Activated T-cell treated with anti-CD3 and anti-CD28 coated beads for 24 hours (primary cell): ENCODE measurements around the gene DOCK4.

ENCODE experiments used
- DNase-seq: peaks from one replicate; pipeline ENCODE4 v3.0.0-alpha.2; 2020; ENCODE audit warnings: low read depth

Gene DOCK4

DNA sequence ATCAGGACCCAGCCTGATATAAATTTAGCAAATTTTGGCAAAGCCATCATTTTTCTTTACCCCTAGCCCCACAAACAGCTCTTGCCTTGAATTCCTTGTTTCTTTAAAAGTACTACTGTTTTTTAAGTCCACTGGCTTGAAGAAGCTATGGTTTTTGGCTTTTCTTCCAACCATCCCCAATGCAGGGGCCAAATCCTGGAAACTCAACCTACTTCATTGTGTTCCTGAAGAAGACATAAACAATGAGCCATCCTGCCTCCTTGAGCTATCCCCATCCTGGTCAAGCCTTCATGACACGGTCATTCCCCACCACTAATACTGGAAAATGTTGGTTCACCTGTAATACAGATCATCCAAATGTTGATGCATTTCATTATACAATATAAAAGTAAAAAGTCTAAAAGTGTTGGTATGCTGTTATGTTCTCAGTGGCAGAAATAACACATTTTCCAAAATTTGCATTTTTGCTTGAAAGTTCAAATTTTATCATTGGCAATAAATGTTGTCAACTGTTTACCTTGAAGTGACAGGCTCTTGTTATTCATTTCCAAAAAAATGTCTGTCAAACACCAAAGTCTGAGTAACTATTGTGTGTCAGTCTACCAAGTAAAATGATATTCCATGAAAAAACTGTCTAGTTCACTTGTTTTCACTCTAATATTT lies 92.2 kb downstream of the DOCK4 start:
- no peak for DNase-seq

DNA sequence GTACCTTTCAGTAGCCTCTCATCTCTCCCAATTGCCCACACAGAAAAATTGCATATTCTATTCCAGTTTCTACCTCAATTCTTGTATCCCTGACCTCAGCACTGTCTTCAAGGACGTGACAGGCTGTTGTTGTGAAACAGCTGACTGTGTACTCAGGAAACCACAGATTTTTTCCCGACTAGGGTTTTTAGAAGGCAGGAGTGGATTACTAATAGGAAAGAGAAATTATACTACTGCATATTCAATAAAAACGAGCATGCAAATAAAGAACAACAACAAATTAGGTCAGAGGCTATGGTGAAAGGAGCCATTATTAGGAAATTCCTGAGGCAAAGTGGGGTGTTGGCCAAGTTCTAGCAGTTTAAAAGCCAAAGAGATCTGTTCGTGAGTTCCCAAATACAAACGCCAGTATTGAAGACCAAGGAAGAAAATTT lies 93.4 kb downstream of the DOCK4 start:
- DNase-seq: no peak

DNA sequence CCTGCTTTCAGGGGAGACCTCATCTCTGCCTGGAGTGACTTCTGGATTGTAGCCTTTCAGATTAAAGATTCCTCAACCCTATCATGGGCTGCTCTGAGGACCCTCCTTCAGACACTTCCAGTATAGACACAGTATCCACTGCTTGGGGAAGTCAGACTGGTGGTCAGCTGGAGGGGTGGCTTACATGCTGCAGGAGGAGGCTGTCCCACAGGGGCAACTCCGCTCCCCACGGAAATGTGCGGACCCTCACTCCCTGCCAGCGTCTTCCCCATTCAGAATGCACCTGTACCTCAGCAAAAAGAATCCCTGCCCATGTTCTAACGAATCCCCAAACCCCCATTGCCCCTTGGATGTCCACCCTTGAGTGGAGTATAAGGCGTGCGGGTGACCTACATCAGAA lies 95.5 kb downstream of the DOCK4 start:
- no peak for DNase-seq

DNA sequence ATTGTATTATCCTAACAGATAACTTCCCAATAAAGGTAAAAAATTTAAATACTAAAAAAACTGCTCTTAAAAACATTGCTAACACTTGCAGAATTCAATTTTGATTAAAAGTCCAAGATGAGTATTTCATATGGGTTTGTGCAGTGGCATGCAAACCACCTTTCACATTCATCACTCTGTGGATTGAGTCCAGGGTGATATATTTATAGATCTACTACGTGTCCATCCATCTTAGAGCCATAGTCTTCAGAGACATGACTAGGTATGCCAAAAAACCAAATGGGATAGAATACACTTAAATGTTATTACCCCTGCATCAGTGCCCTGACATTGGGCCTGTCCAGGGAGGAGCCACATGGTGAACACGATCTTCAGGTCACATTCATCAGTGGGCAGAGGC lies 96.0 kb downstream of the DOCK4 start:
- no peak for DNase-seq

DNA sequence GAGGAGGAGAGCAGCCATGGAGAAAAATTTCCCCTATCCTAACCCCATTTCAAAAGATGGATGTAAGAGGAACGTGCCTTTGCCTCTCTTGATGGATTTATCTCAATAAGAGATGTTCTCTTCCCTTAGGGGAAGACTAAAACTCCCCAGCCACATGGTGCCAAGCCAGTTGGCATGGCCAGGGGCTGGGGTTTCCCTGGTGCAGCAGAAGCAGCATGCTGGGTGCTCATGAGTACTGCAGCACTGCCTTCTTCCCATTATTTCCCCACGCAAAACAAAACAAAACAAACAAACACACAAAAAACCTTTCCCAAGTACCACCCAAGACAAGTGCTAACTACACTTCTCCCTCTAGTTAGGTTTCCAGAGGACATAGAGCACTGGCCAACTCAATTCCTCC lies 97.2 kb downstream of the DOCK4 start:
- no peak for DNase-seq

DNA sequence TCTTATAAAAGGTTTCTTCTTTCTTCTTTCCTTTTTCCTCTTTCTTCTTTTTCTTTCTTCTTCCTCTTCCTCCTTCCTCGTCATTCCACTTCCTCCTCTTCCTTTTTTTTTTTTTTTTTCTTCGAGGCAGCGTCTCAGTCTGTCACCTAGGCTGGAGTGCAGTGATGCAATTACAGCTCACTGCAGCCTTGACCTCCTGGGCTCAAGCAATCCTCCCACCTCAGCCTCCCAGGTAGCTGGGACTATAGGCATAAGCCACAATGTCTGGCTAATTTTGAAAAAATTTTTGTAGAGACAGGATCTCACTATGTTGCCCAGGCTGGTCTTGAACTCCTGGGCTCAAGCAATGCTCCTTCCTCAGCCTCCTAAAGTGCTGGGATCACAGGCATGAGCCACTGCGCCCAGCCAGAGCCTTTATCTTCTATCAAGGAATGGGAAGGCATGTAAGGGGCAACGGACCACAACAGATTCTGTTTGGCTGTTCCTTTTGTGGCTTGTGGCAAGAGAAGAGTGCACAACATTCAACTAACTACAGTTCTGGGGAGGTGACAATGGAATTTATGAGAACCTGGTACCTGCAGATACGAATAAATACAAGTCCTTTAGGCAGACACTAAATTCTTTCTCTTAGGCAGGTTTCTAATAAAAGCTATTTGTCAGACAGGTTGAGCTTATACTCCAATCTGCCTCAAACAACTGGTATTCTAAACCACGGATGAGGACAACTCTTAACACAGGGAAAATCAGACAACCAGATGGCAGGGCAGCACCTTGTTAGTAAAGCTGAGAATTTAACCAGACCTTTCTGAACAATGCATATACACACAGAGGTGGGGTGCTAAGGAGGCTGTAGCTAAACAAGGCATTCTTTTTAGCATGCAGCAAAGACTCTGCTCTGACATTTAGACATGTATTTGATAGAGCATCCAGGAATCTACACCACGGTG lies 100.3 kb downstream of the DOCK4 start:
- no peak for DNase-seq

DNA sequence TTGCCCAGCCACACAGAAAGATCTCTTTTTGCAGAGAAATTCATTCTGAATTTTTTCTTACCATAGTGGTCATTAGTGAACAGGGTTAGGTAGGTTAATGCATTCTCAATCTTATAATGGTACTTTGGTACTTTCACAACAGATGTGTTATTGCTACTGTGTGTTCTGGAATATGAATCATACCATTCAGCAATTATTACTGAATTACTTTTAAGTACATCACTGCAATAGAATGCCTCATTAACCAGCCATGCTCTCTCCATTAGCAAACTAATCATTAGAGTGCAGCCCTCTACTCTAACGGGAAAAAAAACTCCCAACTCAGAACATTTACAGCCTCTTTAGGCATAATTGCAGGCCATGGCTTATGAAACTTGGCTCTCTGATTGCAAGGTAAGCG lies 102.1 kb downstream of the DOCK4 start:
- DNase-seq: no peak

DNA sequence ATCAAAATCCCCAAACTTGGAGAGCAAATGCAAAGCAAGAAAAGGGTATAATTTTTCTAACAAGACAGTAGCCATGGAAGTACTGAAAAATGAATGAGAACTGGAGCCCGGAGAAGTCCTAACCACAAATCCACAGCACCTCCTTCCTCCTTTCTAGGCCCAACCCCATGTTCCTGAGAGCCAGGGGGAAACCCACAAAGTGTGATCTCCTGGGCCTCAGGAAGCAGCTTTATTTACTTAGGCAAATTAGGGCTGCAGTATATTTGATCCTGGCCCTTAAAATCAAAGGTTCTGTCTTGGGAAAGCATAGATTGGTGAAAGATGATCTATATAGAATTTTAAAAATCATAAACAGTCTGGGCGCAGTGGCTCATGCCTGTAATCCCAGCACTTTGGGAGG lies 103.0 kb downstream of the DOCK4 start:
- no peak for DNase-seq

DNA sequence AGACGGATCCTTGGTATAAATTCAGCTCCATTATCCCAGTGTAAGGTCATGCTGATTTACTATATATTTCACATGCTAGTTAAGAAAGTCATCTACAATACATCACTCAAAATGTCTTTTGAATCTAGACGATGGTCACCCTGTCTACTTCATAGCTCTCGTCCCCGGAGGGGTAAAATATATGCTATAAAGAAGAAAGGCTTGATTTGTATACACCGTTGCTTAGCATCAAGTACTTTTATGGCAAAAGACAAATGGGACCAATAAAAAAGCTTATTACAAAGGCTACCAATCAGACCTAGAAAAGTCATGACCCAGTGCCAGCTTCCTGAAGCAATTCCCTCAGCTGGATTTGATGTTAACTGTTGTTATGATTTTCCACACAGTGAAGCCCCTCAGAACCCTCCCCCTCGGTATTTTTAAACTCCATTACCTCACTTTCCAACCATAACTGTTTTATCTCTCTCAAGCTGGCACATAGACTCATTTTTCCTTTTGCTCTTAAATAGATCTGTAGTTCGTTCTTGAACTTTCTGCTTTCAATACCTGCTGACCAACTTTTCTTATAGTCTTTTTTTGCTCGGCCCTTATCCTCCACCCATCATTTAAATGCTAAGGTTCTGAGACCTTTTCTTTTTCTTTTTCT lies 104.9 kb downstream of the DOCK4 start:
- DNase-seq: no peak

DNA sequence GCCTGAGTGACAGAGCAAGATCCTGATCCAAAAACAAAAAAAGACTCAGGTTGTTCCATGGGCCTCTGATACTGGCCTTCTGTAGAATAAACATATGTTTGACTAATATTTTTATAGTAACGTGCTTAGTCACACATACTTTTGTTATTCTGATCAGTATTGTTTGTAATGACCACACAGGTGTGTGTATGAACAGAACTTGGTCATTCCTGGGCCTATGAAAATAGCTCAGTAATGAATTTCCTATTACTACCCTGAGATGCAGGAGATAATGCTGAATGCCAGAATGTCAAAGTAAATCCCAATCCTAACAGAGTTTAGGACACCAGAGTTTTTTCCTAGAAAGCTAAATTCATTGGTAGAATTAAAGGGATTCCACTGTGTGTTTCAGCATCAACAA lies 108.7 kb downstream of the DOCK4 start:
- DNase-seq: no peak

DNA sequence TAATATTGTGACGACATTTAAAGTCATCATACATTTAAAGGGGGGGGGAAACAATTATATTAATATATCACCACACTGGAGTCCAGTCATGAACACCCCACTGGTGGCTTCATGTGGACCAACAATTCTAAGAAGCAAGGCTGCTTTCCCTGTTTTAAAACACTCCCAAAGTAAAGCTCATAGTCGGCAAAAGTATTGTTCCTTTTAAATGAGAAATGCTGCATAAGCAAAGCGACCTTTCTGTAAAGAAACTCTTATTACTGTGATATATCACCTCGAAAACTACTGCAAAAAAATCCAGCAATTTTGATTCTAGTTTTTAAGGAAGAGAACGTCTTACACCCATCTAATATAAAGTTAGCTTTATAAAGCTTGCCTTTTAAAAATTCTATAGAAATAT lies 112.8 kb downstream of the DOCK4 start:
- DNase-seq: no peak

DNA sequence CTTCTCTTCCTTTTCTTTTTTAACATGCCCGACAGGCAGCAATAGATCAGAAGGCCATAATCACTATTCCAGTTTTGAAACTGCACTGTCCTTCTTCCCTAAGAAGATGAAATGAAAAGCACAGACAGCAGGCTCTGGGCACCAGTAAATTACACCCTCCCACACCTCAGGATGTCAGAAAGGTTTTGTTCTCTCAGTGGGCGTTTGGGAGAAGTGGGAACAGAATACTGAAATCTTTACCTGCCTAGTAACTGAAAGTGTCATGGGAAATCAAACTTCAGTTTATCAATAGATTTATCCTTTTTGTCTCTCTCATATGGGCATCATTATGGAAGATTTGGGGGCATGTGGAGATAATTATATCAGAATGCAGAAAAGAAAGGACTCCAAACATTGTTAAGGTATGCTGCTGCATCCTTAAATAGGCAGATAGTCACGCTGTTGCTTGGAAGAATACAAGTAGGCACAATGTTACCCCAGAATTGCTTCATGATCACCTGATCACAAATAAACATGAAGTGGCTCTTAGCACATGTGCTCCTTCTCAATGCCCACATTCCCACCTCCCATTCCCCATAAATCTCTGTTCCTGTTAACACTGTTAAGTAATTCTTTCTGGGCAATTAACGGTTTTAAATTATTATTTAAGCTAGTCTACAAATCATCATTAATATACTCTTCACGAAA lies 113.3 kb downstream of the DOCK4 start:
- no peak for DNase-seq

DNA sequence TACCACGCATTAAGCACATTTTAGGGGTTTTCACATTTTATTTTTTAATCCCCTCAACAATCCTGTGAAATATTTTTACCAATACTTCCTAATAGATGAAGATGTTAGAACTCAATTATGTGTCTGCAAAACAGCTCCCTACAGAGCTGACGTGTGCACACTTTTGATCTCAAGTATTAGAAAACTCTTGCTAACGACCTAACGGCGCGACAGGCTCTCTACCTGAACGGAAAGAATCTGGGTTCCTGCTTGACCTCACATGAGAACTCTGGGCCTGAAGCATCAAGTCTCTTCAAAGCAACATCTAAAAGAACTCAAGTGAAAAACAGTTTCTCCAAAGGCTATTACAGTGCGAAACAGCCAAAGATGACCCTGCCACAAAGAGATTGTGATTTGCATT lies 113.9 kb downstream of the DOCK4 start:
- DNase-seq: no peak

DNA sequence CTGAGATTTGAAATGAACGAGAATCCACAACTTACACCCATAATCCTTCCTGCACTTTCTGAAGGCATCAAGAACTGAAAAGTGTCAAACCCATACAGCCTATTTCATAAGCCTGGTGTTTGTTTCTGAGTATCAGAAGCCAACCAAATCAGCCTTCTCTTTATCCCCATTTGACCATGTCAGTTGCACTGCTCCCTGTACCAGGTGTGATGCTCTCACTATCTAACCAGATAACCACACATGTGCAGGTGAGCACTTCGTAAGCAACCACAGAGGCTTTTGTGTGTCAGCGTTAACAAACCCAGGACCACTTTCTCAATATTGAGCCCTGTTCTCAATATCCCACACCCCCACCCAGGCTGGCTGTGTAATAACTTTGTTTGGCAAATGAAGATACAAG lies 114.4 kb downstream of the DOCK4 start:
- no peak for DNase-seq

DNA sequence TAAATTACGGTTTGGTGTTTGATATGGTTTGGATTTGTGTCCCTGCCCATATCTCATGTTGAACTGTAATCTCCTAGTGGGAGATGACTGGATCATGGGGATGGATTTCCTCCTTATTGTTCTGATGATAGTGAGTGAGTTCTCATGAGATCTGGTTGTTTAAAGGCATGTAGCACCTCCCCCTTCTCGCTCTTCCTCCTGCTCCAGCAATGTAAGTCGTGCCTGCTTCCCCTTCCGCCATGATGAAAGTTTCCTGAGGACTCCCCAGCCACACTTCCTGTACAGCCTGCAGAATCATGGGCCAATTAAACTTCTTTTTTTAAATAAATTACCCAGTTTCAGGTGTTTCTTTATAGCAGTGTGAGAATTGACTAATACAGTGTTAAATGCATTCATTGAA lies 116.6 kb downstream of the DOCK4 start:
- DNase-seq: no peak

DNA sequence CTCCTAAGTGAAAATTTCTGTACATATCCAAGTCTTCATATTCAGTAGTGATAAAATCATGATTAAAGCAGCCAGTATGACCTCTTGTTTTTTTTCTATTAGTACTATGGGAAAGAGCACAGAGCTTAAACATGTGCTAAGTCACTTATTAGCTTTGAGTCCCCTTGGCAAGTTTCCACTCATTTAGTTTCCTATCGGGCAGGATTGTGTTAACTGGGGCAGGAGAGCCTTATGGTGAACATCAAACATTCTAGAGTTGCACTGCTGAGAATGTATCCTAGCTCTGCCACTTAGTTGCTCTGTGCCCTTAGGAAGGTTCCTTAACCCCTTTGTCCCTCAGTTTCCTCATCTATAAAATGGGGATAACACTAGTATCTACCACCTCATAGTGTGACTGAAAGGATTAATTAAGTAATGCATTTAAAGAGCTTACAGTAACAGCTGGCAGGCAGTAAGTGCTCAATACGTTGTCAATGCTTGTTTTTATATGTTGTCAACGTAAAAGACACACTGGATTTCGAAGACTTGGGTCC lies 117.6 kb downstream of the DOCK4 start:
- no peak for DNase-seq

DNA sequence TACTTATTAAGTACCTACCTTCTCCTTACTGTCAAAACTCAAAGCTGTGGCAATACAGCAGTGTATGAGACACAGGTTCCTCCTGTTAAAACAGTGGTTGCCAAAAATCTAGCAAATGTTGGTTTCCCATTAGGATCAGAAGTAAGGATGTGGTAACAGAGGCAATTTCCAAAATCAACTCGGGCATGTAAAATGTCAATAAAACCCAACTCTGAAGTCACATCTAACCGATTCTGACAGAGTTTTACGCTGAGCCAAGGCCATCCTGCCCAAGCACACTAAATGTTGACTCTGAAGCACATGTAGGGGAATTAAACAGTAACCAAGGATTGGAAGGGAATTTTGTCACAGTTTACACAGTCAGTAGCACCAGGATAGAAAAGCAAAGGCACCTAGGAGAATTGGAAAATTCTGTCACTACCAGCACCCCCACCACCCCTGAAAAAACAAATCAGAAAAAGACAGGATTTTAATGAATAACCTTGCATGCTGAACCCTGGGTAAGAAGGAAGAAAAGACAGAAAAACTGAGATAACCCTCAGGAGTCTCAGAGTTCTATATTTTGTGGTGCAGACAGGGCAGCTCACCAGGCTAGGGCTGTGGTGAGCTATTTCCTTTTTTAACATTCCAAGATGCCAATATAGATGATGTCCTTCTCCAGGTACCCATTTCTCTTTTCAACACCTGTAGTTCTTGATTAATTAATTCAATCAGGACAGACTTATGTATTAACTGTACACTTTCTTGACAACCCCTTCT lies 119.5 kb downstream of the DOCK4 start:
- no peak for DNase-seq

DNA sequence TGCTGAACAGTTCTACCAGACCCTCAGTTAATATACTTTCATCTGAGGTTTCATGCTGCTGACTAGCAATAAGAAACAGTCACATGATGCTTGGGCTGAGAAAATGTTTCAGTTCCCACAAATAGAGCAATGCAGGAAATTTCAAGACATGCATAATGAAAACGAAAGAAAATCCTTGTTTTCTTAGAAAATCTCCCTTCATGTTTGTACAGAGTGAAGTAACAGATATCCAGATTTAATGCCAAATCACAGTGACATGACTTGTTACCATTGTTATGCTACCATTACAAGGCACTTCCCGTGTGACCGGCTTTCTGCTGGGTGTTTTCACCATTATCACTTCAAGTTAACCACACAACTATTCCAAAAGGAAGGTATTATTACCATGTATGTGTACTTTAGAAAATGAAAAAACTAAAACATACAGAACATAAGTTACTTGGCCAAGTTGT lies 121.7 kb downstream of the DOCK4 start:
- DNase-seq: no peak

DNA sequence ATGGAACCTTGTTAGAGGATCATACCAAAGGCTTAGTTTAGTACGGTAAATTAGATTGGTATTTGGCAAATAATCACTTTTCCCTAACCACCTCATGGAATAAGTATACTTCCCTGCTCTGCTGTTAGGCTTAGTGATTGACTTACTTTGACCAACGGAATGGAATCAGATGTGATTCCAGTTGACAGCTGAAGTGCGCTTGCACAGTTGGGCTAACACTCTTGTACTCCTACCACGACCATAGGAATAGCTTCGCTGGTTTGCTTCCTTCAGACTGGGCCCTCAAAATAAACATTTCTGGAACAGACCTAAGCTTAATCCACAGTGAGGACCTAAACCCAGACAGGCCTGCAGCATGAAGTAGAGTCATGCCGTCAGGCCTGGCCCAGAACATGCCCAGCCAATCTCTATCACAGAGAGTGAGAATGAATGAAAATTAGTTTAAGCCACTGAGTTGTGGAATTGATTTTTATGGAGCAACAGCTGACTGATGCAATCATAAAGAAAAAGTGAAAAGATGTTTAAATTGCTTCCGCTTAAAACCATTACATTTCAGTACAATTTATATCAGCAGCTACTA lies 122.3 kb downstream of the DOCK4 start:
- no peak for DNase-seq

DNA sequence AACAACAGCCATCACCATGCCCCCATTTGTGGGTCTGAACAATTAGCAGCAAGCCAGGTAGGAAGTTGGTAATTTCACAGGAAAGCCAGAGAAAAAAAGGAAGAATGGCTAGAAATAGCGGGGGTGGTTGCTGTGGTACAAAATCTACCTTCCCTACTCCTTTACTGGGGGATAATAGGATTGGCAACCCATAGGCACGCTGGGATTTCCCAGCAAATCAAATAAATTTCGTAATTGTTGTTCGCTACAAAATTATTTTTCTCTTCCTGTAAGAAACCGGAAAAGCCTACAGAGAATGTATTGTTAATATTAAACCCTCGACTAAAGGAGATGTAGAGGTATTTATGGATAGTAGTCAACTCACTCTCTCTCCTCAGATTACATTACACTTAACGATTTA lies 123.9 kb downstream of the DOCK4 start:
- DNase-seq: no peak

DNA sequence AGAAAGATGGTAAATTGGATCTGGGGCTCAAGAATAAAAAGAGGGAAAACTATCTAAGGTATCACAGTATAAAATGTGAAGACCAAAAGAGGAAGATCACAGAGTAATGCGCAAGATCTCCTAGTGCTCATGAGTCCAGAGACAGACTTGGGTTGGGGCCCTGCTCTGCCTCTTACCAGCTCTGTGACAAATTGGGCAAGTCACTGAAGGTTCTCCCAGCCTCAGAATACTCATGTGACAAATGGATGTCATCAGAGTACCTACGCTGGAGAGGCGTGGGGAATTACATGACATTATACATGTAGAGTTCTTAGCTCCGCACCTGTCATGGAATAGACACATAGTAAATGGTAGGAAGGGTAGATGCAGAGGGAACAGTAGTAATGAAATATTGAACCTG lies 124.4 kb downstream of the DOCK4 start:
- DNase-seq: no peak
